Upper lobe of left lung (tissue), 4 donors: ENCODE measurements around the gene SCO2.

Source experiments
- EP300 ChIP-seq, 4 donors: sonication (generic); formaldehyde crosslinking; IDR thresholded peaks; one replicate each; pipeline ENCODE4 v1.5.1; 2017; ENCODE audit warnings: antibody characterized with exemption in 4 of 4, control low read depth in 2 of 4
- POLR2A ChIP-seq, 4 donors: fragments of 450-650 bp; IDR thresholded peaks; one replicate each; pipeline ENCODE4 v1.5.1; 2016 to 2017; ENCODE audit warnings: antibody characterized with exemption in 4 of 4, mild to moderate bottlenecking in 2 of 4
- POLR2AphosphoS5 ChIP-seq, 2 donors: sonication (generic); formaldehyde crosslinking; IDR thresholded peaks; one replicate each; pipeline ENCODE4 v1.5.1; 2017; ENCODE audit warnings: antibody characterized with exemption in 2 of 2
- TF ChIP-seq, protein P1 (sequence below), 6 experiments: fragments of 450-650 bp in 4 of 6; fragments of 200-600 bp in 2 of 6; sonication (generic) in 2 of 6; IDR thresholded peaks; one replicate each; pipeline ENCODE4 v1.5.1; 2016 to 2019; ENCODE audit warnings: antibody characterized with exemption in 6 of 6

DNA sequence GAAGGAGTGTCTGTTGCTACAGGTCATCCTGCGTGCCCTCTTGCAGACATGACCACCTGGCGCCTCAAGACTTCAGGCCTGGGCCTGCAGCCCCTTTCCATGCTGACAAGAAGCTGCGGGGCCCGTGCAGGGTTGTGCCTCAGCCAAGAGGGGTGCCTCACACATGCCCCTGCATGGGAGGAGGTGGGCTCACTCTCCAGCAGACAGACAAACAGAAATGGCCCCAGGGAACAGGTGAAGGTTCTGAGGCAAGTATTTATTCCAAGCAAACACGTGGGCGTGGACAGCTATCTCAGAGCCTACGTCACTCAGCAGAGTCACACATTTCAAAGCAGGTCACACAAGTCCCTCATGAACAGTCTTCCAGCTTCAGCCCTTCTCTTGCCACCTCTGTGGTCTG lies 43.2 kb upstream of the SCO2 start:
- no peak for TF ChIP-seq EP300 (IDR thresholded peaks at IDR 0.05)
- no peak for TF ChIP-seq POLR2A (IDR thresholded peaks at IDR 0.05)
- TF ChIP-seq, protein P1, sequence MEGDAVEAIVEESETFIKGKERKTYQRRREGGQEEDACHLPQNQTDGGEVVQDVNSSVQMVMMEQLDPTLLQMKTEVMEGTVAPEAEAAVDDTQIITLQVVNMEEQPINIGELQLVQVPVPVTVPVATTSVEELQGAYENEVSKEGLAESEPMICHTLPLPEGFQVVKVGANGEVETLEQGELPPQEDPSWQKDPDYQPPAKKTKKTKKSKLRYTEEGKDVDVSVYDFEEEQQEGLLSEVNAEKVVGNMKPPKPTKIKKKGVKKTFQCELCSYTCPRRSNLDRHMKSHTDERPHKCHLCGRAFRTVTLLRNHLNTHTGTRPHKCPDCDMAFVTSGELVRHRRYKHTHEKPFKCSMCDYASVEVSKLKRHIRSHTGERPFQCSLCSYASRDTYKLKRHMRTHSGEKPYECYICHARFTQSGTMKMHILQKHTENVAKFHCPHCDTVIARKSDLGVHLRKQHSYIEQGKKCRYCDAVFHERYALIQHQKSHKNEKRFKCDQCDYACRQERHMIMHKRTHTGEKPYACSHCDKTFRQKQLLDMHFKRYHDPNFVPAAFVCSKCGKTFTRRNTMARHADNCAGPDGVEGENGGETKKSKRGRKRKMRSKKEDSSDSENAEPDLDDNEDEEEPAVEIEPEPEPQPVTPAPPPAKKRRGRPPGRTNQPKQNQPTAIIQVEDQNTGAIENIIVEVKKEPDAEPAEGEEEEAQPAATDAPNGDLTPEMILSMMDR (IDR thresholded peaks at IDR 0.05): no peak
- TF ChIP-seq POLR2AphosphoS5 (IDR thresholded peaks at IDR 0.05): no peak
